ENCODE data around the gene PPP2CA.

GRCh38 chr5:134215757-134216156 lies 10.1 kb downstream of the PPP2CA start:
- TF ChIP-seq CTCF (IDR thresholded peaks at IDR 0.05; ENCODE audit: poor library complexity) (no peak), EZH2 (IDR thresholded peaks at IDR 0.05; ENCODE audit: borderline replicate concordance) (no peak)

All from hepatocyte (in vitro differentiated cells).